Keratinocyte (primary cell): ENCODE results near the gene TSC22D2. TPM values are rescaled to one million over a fixed set of nuclear protein-coding genes. Genes with fewer than 3 reads are reported as not detected.

Source experiments
- DNase-seq: peaks from one replicate; pipeline ENCODE4 v3.0.0-alpha.2; 2011; ENCODE audit warnings: low read depth, missing footprints, low spot score
- FAIRE-seq: peaks from 2 replicates; lab custom pipeline; 2011; peaks lifted over from hg19 to GRCh38; lab: Jason Lieb, UNC
- H2AFZ ChIP-seq: 2 replicates; pipeline ENCODE4 v1.6.0; 2012; ENCODE audit warnings: low read length, control low read depth, inconsistent platforms; ENCODE audit not compliant: control insufficient read depth
- H3K27ac ChIP-seq: 2 replicates; pipeline ENCODE4 v1.5.1; 2011; ENCODE audit warnings: low read length; ENCODE audit not compliant: control insufficient read depth, insufficient read depth
- H3K27me3 ChIP-seq: 3 replicates; pipeline ENCODE4 v1.6.0; 2011; ENCODE audit warnings: low read length; ENCODE audit not compliant: control insufficient read depth, insufficient read depth; ENCODE audit errors: extremely low read depth
- H3K36me3 ChIP-seq, 2 experiments: 2 replicates in 1 of 2; 3 replicates in 1 of 2; pipeline ENCODE4 v1.5.1; 2011; ENCODE audit warnings: low read length in 2 of 2, mild to moderate bottlenecking in 1 of 2; ENCODE audit not compliant: control insufficient read depth in 2 of 2, insufficient read depth in 2 of 2; ENCODE audit errors: extremely low read depth in 1 of 2
- H3K4me1 ChIP-seq: 3 replicates; pipeline ENCODE4 v1.5.1; 2011; ENCODE audit warnings: low read length; ENCODE audit not compliant: control insufficient read depth, insufficient read depth; ENCODE audit errors: extremely low read depth
- H3K4me2 ChIP-seq: 3 replicates; pipeline ENCODE4 v1.6.0; 2011; ENCODE audit warnings: low read depth, low read length; ENCODE audit not compliant: control insufficient read depth, insufficient read depth; ENCODE audit errors: extremely low read depth
- H3K4me3 ChIP-seq, 3 experiments: fragments of 200-600 bp in 1 of 3; sonication (generic) in 1 of 3; 2 replicates in 2 of 3; 3 replicates in 1 of 3; pipeline ENCODE4 v1.5.1; 2011 to 2016; ENCODE audit warnings: low read length in 3 of 3, mild to moderate bottlenecking in 3 of 3, control low read depth in 2 of 3, inconsistent platforms in 1 of 3, low read depth in 1 of 3, mixed read lengths in 1 of 3, mixed run types in 1 of 3, moderate library complexity in 1 of 3; ENCODE audit not compliant: control insufficient read depth in 2 of 3, insufficient read depth in 2 of 3; ENCODE audit errors: extremely low read depth in 1 of 3
- H3K79me2 ChIP-seq: 2 replicates; pipeline ENCODE4 v1.6.0; 2012; ENCODE audit warnings: low read length; ENCODE audit not compliant: control insufficient read depth, insufficient read depth
- H3K9ac ChIP-seq: 3 replicates; pipeline ENCODE4 v1.6.0; 2011; ENCODE audit warnings: low read length; ENCODE audit not compliant: control insufficient read depth, insufficient read depth; ENCODE audit errors: extremely low read depth
- H3K9me1 ChIP-seq: 3 replicates; pipeline ENCODE4 v1.6.0; 2011; ENCODE audit warnings: low read length; ENCODE audit not compliant: control insufficient read depth, insufficient read depth; ENCODE audit errors: extremely low read depth
- H3K9me3 ChIP-seq: 2 replicates; pipeline ENCODE4 v1.5.1; 2012; ENCODE audit warnings: low read depth, low read length; ENCODE audit not compliant: control insufficient read depth
- H4K20me1 ChIP-seq: 3 replicates; pipeline ENCODE4 v1.6.0; 2011; ENCODE audit warnings: low read length; ENCODE audit not compliant: control insufficient read depth, insufficient read depth; ENCODE audit errors: extremely low read depth
- CTCF ChIP-seq, 3 experiments: IDR thresholded peaks in 1 of 3; conservative IDR thresholded peaks in 1 of 3; optimal IDR thresholded peaks in 1 of 3; 2 replicates in 2 of 3; 3 replicates in 1 of 3; pipeline versions ENCODE3 to v1.5.1; 2011; ENCODE audit warnings: low read length in 3 of 3, mild to moderate bottlenecking in 3 of 3, moderate library complexity in 2 of 3, control low read depth in 1 of 3, inconsistent platforms in 1 of 3; ENCODE audit not compliant: insufficient read depth in 2 of 3; ENCODE audit errors: extremely low read depth in 1 of 3
- EZH2 ChIP-seq: IDR thresholded peaks from one replicate; pipeline ENCODE4 v1.6.1; 2012; ENCODE audit warnings: inconsistent platforms, mild to moderate bottlenecking, low read length, moderate library complexity
- dilution Hi-C: fragments of 300-500 bp; cut with MboI; formaldehyde crosslinking; loops from one replicate; pipeline ENCODE4 v1.7.0; 2020; ENCODE audit warnings: low sequenced_read_pairs; ENCODE audit not compliant: extremely low pct_ligation_motif_present
- polyA plus RNA-seq, 5 experiments: library from polyadenylated mRNA; depleted of rRNA in 3 of 5; stranded (reverse) in 3 of 5; stranded (forward) in 1 of 5; unstranded in 1 of 5; fragments of >200 nt; gene quantifications; 1 replicate in 1 of 5; 2 replicates in 3 of 5; 3 replicates in 1 of 5; pipeline versions ENCODE4 v1.2.1 to v1.2.3, GENCODE V29; 2011 to 2012; ENCODE audit warnings: missing spikeins in 2 of 5, low read depth in 1 of 5, low replicate concordance in 1 of 5

The TSC22D2 gene
- polyA plus RNA-seq, 1 donor (not counting 4 experiments of a cell fraction or from before 2014, with no cell fraction given) = 22.3 TPM

GRCh38 chr3:150419959-150420358 lies 11.9 kb downstream of the TSC22D2 start:
- FAIRE-seq = no peak
- no peak overlapping the region for H3K4me2 ChIP-seq
- no peak overlapping the region for H3K9ac ChIP-seq

GRCh38 chr3:150421256-150421655 lies 13.2 kb downstream of the TSC22D2 start:
- H3K27me3 ChIP-seq = no peaks in the 10 kb centered on the region
- H3K27ac ChIP-seq = no peak overlapping the region
- TF ChIP-seq CTCF (optimal IDR thresholded peaks at IDR 0.05 in 1 of 3, IDR thresholded peaks at IDR 0.05 in 1 of 3, conservative IDR thresholded peaks at IDR 0.05 in 1 of 3; ENCODE audit: extremely low read depth in 1 of 3, insufficient read depth in 2 of 3, low read length in 3 of 3) (no peak), EZH2 (no peak)
- no peak overlapping the region for H3K9ac ChIP-seq
- H3K36me3 ChIP-seq = peaks cover 2 to 13% of the 10 kb centered on the region in 2 experiments
- dilution Hi-C loops = loop anchor here (25.0 kb wide), 1 partner anchor 184 kb away; no protein-coding TSS in a partner anchor
- FAIRE-seq (no peak), DNase-seq (no peak)
- H3K9me3 ChIP-seq = no peaks in the 10 kb centered on the region
- H4K20me1 ChIP-seq = peaks cover 8% of the 10 kb centered on the region
- no peak overlapping the region for H2AFZ ChIP-seq
- peaks cover 39% of the 10 kb centered on the region for H3K4me1 ChIP-seq
- H3K9me1 ChIP-seq = no peaks in the 10 kb centered on the region
- peaks cover 98% of the 10 kb centered on the region for H3K79me2 ChIP-seq
- H3K4me3 ChIP-seq = no peak overlapping the region
- H3K4me2 ChIP-seq = no peak overlapping the region

More at GRCh38 chr3:150419959-150420358, 11.9 kb downstream of the TSC22D2 start:
- no peaks in the 10 kb centered on the region for H3K27me3 ChIP-seq
- H3K79me2 ChIP-seq = peaks cover 98% of the 10 kb centered on the region
- H4K20me1 ChIP-seq = peaks cover 14% of the 10 kb centered on the region
- peaks cover 3 to 19% of the 10 kb centered on the region in 2 experiments for H3K36me3 ChIP-seq
- H3K4me3 ChIP-seq = no peak overlapping the region
- TF ChIP-seq EZH2 (no peak), CTCF (optimal IDR thresholded peaks at IDR 0.05 in 1 of 3, IDR thresholded peaks at IDR 0.05 in 1 of 3, conservative IDR thresholded peaks at IDR 0.05 in 1 of 3; ENCODE audit: extremely low read depth in 1 of 3, insufficient read depth in 2 of 3, low read length in 3 of 3) (no peak)
- dilution Hi-C loops = loop anchor here (25.0 kb wide), 1 partner anchor 183 kb away; no protein-coding TSS in a partner anchor
- no peaks in the 10 kb centered on the region for H3K9me1 ChIP-seq
- no peaks in the 10 kb centered on the region for H3K9me3 ChIP-seq
- H2AFZ ChIP-seq = no peak overlapping the region
- peaks cover 51% of the 10 kb centered on the region for H3K4me1 ChIP-seq
- peak overlapping the region; percentile 65 for H3K27ac ChIP-seq
- DNase-seq = no peak
